Stimulated activated CD4-positive, alpha-beta T cell treated with anti-CD3 and anti-CD28 coated beads, Interleukin-4, amount 100 ng/mL, for 4 hours (primary cell): Measurements from ENCODE around the gene RNF13.
"Not testable (repeated sequence)": the region's sequence is repeated elsewhere in the genome, so short reads cannot be mapped to it uniquely, and the experiment has no call there.

Source experiments
- DNase-seq, 2 experiments: peaks; one replicate each; pipeline ENCODE4 v3.0.0-alpha.2; 2020

Gene RNF13

DNA sequence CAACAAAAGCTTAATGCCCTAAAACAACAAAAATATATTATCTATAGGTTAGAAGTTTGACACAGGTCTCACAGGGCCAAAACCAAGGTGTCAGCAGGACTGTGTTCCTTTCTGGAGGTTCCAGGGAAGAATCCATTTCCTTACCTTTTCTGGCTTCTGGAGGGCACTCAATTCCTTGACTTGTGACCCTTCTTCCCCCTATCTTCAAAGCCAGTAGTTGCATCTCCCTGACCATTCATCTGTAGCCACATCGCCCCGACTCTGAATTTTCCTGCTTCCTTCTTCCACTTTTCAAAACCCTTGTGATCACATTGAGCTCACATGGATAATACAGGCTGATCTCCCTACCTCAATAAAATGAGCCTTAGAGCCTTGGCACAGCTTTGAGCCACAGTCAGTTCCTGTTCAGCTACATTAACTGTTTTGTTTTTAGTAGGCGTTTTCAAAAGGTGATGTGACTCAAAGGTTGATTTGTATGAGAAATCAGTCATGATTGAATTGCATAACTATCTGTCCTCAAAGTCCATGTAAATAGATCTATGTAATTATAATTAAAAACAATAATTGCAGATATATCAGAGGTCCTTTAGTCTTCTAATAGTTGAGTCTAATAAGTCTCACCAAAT, 145.3 kb downstream of the RNF13 start:
- DNase-seq, result no peak

DNA sequence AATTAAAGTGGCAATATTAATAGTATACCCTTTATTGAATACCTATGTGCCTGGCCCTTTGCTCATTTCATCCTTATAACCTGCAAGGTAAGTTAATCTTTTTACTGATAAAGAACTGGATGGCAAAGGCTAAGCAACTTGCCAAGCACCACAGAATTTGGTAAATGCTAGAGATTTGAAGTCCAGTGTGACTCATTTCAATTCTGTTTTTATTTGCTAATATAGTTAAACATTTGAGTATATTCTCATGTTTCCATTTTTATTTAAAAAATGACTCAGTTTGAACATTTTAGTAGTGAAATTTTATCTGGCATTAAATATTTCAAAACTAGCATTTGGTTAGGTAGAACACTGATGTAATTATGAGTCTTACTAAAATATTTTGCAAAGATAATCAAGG, 146.4 kb downstream of the RNF13 start:
- DNase-seq, result no peak

DNA sequence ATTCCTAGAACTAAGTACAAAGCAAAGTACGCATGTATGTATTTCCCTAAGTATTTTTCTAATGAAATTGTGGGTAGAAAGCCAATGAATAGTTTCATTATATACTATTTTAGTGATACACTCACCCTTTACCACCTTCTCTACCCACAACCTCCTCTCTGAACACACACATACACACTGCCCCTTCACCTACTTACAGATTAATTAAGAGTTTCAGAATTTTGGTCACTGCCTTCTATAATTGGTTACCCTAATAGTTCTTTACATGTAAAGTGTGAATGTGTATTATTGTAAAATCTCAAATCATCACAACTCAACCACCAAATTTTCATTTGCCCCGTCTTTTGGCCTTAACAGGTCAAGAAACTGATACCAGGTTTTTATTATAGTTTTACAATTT, 150.5 kb downstream of the RNF13 start:
- DNase-seq, result no peak

DNA sequence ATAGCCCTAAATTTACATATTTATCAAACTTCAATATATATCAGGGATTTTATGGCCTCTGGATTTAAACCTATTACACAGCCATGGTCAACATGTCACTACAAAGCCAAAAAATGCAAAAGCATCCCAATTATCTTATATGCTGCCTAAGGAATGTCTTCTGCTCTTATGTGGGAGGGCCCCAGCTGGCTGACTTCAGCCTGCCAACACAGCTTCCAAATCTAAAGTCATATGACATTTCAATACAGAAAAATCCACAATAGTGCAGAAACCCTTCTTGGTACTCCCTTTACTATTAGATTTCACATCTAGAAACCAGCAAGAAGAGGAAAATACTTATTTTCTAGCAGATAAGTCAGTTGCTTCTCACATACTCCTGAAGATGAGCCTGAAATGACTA, 151.3 kb downstream of the RNF13 start:
- no peak for DNase-seq

DNA sequence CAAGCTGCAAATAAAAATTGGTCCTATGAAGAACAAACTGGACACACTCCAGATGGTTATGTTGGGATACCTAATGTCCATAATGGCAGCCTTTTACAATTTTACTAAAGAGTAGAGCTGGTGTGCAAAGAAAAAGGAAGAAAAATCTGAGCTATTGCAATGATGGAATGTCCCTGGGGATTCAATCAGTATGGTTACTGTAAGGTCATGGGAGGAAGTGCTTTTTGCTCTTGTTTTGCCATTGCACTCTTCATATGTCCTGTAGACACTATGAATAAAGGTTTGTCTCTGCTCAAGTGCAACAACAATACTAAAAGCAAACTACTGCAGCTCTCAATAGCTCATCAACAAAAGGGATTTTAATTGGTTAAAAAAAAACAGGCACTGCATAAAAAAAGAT, 152.3 kb downstream of the RNF13 start:
- no peak for DNase-seq

DNA sequence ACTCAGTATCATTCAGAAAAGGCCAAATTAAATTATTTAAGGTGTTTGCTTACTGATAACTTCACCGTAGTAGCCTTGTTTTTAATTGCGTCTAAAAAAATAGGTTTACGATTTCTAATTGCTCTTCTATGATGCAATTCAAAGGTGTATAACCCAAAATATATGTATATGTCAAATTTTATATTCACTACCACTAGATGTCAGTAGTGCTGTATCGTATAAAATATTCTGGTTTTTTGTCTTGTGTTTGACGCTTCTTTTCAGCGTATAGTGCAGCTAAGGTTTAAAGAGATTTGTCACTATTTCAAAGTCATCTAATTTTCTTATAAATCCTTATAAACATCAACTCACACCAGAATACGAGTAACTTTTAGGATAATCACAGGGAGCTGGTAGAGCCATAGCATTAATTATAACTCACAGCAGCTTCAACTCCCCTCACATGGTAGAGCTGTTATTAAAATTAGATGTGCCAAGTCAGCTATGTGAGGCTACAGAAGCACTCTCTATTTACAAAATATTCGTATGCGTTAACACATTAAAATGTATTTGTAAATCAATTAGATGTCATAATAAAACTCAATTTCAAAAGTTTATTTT, 154.2 kb downstream of the RNF13 start:
- no peak for DNase-seq

DNA sequence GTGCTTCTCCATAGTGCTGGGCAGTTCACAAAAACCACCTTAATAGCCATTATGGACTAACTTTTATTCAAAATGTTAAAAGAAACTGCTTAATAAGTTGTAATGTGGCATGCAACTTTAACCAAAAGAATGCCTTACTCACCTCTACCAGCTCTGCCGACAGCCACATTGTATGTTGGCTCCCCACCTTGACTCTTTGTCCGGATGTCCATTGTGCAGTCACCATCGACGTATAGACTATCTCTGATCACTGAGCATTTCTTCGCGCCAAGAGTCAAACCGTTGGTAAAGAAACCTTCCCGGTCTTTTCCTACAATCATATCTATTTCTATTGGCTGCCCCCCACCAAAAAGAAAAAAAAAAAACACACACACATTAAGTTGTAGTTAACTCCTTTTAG, 155.2 kb downstream of the RNF13 start:
- DNase-seq, result no peak

DNA sequence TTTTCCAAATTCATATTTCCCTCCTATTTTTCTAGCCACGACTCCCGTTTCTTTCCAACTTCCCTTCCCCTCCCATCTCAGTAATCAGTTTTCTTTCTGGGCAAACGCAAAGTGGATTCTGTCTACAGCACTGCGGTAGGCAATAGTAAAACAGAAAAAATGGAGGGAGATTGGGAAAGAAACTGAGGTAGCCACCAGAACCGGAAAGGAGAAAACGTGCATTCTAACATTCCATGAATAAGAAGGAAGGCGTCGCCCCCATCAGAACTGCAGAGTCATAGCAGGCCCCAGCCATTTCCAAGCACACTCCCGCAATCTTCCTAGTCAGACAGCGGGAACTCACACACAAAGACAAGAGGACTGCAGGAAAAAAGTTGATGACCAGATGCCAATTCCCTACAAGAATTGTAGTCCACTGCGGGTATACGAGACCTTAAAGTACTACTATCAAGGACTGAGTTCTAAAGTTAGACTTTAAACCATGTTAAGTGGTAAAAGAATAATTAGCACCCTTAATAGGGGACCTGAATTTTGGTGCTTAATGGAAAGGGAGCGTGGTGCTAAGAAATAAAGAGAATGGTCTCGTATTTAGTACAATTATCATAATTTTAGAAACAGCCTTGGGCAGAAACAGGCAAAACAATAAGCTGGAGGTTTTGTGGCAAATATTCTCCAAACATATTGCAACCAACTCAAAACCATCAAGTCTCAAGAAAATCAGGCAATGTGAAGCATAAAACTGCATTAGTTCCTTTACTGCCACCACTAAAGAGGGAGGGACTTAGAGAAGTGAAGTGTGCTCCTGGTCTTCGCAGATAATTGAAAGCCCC, 156.3 kb downstream of the RNF13 start:
- no peak for DNase-seq

DNA sequence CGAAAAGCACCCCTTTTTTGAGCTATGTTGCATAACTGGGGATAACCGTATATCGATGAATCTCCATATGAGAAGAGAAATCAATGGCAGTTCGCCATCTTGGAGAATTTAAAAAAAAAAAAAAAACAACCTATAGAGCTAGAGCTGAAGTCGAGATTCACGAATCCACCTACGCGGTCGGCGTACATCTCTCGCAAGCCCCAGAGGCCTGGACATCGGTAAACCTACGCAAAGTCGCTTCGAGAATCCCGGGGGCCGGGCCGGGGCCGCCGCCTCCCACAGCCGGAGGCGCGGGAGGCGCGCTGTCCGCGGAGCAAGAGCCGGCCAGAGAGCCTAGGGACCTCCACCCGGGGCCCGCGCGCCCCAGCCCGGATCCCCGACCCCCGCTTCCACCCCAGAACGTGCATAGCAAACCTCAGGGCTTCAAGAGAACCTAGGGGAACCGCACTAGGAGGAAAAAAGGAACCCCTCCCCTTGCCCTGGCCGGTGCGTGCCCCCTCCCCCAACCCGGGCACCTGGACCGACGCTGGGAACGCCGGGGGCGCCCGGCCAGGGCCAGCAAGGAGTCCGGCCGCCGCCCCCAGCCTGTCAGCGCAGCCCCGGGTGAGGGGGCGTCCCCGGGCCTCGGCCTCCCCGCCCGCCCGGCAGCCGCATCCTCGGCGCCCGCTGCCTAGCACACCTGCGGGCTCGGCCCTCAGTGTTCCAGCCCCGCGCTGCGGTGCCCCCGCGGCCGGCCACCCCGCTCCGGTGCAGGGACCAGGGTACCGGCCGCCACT, 157.1 kb downstream of the RNF13 start:
- peak; percentile 52 to 72 for DNase-seq

DNA sequence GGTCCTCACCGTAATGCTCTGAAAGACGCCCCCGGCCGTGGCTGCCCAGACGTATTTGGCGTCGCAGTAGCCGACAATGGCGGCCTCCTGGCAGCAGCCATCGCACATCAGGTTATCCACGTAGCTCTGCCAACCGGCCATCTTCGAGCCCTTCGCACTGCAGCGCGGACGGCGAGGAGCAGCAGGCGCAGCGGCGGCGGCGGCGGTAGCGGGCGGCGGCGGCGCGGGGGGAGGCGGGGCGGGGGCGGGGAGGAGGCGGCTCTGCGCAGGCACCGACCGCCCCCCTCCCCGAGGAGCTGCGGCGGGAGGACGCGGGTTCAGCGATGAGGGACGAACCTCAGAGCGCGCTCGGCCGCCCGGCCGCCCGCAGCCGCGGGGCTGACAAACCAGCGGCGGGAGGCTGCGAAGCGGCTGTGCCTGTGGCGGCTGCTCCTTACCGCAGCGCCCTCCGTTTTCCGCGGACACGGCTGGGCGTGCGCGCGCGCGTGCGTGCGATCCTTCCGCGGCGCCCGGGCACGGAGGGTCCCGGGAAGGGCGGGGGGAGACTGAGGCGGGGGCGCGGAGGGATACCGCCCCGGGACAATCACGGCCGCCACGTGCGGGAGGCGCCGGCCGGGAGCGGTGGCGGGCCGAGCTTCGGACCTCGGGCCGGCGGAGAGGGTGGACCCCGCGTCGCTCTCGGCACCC, 157.8 kb downstream of the RNF13 start, which contains the start of gene PFN2:
TSS of gene PFN2 (minus strand) at position 180 of the 687 bp plus-strand sequence. CDS start at position 141, 39 bp downstream.
- peak; percentile 47 to 52 for DNase-seq

DNA sequence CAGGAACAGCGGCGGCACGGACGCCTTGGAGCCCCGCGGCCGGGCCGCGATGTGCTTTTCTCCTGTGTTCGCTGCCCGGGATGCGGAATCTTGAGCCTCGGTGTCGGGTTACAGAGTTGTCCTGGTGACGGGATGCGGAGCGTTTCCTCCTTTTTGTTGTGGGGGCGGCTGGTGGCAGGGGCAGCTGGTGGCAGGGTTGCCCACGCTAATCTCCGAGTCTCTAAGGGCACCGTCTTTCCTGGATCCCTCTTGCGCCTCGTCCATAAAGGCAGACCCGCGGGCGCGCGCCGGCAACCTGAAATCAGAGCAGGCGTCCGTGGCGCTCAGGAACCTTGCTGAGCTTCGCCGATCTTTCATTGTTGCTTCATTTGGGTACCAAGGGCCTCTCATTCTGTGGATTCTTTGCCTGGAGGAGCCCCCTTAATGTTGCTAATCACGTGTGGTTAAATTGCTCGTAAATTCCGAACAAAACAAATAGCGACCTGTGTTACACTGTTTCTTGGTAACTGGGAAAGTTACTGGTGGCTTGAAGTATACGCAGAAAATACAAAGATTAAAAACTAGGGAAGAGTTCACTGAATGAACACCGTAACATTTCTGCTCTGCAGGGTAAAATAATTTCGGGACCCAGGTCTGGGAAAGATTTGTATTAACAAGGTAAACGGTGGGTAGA, 158.5 kb downstream of the RNF13 start:
- DNase-seq, result peak; percentile 17 to 22

DNA sequence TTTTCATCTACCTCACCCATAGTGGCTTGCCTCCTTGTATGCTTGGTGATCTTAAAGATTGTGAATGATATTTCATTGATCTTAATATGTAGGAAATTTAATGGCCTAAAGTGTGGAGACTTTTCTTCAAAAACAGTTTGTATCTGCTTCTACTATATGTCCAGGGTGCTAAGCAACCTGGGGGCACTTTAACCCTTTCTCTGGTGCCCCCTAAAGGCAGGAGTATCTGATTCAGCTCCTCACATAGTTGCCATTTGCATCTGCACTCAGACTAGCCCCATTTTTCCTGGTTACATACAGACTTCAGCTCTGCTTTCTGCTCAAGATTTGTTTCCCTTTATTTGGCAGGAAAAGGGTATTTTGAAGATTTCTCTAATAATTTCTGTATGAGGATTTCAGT, 162.9 kb downstream of the RNF13 start:
- no peak for DNase-seq

DNA sequence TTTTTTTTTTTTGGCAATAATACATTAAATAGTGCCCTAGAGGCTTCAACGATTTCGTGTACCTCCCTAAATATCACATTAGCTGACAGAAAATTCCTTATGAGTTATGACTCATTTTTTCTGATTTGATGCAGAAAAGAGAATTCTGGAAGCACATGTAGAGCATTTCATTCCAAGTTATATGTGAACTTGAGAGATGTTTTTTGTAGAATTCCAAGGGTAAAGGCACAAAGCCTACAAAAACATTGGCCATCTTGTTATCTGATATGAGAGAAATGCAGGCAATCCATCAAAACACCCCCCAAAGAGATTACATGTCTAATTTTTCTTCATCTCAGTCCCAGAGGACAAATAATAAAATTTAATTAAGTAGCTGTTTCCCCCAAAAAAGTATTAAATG, 164.4 kb downstream of the RNF13 start:
- DNase-seq, result no peak

DNA sequence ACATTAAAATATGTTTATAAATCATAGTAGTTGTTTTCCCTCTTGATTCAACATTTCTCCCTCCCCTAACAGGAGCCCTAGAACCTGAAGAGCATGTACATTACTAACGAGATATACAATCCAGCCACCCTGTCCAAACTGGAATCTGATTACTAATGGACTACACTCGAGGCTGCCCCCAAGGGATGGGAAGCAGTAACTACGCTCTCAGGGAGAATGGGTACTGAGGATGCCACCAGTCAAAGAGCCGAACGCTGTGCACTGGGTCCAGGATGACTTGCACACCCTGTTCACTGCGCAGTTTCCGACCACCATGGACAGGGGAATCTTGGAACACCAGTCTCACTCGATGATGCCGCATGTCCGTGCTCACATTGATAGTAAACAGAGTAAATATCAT, 169.0 kb downstream of the RNF13 start:
- not testable (repeated sequence) for DNase-seq

DNA sequence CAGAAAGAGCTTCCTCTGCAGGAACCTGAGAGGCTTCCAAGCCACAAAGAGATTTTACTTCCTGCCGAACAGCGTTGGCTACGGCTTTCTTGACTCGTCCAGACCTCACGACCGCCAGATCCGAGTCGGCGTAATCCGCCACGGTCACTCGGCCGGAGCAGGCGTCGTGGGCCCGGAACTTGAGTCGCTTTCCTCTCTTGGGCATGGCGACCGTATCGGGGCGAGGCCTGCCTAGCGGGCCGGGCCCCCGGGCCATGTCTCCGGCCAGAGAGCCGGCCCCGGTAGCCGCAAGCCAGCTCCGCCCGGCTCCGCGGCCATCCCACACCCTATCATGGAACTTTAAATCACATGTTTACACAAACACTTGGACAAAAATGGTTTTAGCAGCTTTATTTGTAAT, 170.0 kb downstream of the RNF13 start:
- DNase-seq, result not testable (repeated sequence)

DNA sequence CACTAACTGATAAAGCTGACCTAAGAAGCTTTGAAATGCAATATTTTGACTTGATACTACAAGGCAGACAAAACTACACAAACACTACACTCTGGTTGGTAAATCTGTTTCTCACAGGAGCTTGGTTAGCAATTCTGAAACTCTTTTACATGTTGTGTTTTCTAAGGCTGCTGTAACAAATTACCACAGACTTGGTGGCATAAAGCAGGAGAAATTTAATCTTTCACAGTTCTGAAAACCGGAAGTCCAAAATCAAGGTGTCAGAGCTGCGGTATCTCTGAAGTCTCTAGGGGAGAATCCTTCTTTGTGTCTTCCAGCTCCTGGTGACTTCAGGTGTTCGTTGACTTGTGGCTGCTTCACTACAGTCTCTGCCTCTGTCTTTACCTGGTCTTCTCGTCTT, 170.6 kb downstream of the RNF13 start:
- no peak for DNase-seq

DNA sequence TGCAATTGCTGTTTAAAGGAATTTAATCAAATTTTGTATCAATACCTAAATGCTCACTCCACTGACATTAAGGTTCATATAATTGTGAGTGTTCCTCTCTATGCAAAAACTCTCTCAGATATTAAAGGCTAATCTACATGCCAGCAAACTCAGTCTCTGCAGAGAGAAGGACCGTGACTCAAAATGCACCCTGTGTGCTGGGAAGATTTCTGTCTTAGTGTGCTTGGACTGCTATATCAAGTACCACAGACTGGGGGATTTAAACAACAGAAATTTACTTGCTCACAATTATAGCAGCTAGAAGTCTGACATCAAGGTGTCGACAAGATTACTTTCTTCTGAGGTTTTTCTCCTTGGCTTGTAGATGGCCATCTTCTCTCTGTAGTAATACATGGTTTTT, 176.3 kb downstream of the RNF13 start:
- DNase-seq, result no peak

DNA sequence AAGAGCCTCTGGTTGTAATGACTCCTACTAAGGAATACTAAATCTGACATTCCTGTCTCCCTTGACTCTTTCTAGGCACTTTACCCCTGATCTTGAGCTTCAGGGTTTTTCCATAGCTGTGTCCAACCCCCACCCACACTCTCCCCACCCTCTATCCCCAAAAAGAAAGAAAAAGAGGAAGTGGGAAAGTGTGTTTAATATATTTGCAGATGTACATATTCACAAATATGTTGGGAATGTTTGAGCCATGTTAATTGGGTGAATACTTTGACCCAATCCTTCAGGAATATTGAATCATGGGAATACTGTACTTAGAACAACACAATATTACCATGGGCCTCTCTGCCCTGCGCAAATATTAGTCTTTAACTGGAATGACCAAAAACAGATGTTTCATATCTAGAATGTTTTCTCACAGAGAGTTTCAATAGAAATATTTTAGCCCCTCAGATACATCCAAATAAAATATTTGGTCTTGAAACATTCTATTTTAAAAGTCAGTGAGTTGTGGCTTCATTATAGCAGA, 177.5 kb downstream of the RNF13 start:
- no peak for DNase-seq

DNA sequence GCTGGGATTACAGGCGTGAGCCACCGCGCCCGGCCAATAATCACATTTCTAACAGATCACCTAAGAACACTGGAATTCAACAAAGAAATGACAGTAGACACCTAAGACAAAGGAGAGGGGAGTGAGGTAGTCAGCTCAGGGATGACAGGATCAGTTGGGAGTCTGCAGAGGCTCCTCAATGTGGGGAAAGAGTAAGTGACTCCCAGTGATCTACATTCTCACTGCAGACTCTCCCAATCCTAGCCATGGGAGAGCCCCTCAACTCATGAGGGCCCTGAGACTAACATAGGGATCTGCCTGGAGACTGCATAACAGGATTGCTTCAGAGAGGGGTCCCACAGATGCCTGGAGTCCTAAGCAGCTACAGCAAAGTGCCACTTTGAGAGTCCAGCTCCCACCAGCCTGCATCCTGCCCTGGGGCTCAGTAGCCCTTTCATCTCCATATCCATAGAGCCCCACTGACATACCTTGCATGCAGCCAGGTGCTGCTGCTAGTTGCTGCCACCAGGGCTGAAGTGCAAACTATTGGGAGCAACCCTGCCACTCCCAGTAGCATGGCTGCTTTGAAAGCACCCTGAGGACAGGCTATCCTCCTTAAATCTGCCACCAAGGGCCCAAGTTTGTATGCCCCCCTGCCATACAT, 179.5 kb downstream of the RNF13 start:
- DNase-seq, result no peak

DNA sequence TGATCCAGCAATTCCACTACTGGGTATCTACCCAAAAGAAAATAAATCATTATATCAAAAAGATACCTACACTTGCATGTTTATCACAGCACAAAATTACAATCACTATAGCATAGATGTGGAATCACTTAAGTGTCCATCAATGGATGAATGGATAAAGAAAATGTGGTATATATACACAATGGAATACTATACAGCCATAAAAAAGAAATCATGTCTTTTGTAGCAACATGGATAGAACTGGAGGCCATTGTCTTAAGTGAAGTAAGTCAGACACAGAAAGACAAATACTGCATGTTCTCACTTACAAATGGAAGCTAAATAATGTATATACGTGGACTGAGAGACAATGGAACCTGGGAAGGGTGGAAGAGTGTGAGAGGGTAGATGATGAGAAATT, 185.9 kb downstream of the RNF13 start:
- no peak for DNase-seq

DNA sequence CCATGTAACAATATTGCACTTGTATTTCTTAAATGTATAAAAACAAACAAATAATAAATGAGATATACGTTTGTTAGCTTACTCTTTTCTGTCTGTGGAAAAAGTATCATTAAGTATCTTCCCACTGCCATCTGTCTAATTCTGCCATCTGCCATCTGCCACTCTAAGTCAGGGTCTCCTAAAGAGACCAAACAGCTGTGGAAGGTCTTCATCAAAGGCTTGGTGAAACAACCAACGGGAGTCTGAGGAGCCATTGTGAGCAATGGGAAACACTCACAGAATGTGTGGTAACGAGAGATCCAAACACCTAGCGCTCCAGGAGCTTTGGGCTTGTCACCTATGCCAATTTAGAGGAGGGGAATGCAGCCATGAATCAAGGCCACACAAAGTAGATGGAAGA, 186.4 kb downstream of the RNF13 start:
- DNase-seq, result no peak
